Smooth muscle cell (in vitro differentiated cells): Measurements from ENCODE around the gene LACRT. TPM values are rescaled to one million over a fixed set of nuclear protein-coding genes. Genes with fewer than 3 reads are reported as not detected.

Experiments used
- DNase-seq: peaks from one replicate; lab custom pipeline; 2025; ENCODE audit not compliant: unreplicated experiment; lab: John Stamatoyannopoulos, UW
- H2AFZ ChIP-seq: fragments of 200-600 bp; sonication (generic); 2 replicates; pipeline ENCODE4 v1.6.0; 2016; ENCODE audit warnings: antibody characterized with exemption, low read depth, mild to moderate bottlenecking
- H3F3A ChIP-seq: fragments of 200-600 bp; sonication (generic); 2 replicates; pipeline ENCODE4 v1.6.0; 2017; ENCODE audit warnings: antibody characterized with exemption, low read depth
- H3K27ac ChIP-seq: fragments of 200-600 bp; sonication (generic); 2 replicates; pipeline ENCODE4 v1.5.1; 2016; ENCODE audit warnings: low read depth, mild to moderate bottlenecking
- H3K27me3 ChIP-seq: fragments of 200-600 bp; sonication (generic); 2 replicates; pipeline ENCODE4 v1.6.1; 2016; ENCODE audit warnings: low read depth, mild to moderate bottlenecking
- H3K36me3 ChIP-seq: fragments of 200-600 bp; sonication (generic); 2 replicates; pipeline ENCODE4 v1.5.1; 2016; ENCODE audit warnings: low read depth
- H3K4me1 ChIP-seq: fragments of 200-600 bp; sonication (generic); 2 replicates; pipeline ENCODE4 v1.5.1; 2016; ENCODE audit warnings: low read depth
- H3K4me2 ChIP-seq: fragments of 200-600 bp; sonication (generic); 2 replicates; pipeline ENCODE4 v1.6.0; 2016; ENCODE audit warnings: mild to moderate bottlenecking
- H3K4me3 ChIP-seq: fragments of 200-600 bp; sonication (generic); 2 replicates; pipeline ENCODE4 v1.5.1; 2016; ENCODE audit warnings: mild to moderate bottlenecking
- H3K79me2 ChIP-seq: fragments of 200-600 bp; sonication (generic); 2 replicates; pipeline ENCODE4 v1.6.0; 2016; ENCODE audit warnings: low read depth, mild to moderate bottlenecking
- H3K9ac ChIP-seq: fragments of 200-600 bp; sonication (generic); 2 replicates; pipeline ENCODE4 v1.6.0; 2016; ENCODE audit warnings: low read depth
- H3K9me3 ChIP-seq: fragments of 200-600 bp; sonication (generic); replicated peaks from 2 replicates; pipeline ENCODE4 v1.5.1; 2016; ENCODE audit warnings: low read depth
- H4K20me1 ChIP-seq: fragments of 200-600 bp; sonication (generic); 2 replicates; pipeline ENCODE4 v1.6.0; 2016; ENCODE audit warnings: low read depth
- WGBS: methylation state at CpG from one replicate; pipeline ENCODE4 v1.1.7; 2016; ENCODE audit warnings: low lambda C conversion rate; 5-methylcytosine and 5-hydroxymethylcytosine counted together
- polyA plus RNA-seq: library from polyadenylated mRNA; unstranded; fragments of >200 nt; fragmentation: Nextera tagmentation; extraction: Ambion mirVana; gene quantifications from 2 replicates; pipeline ENCODE4 v1.2.1, GENCODE V29; 2016
- total RNA-seq: library from RNA; depleted of rRNA; stranded (reverse); fragments of >200 nt; gene quantifications from 2 replicates; pipeline ENCODE4 v1.2.3, GENCODE V29; 2014
- TF ChIP-seq, protein P1 (sequence below): fragments of 200-600 bp; sonication (generic); IDR thresholded peaks from 2 replicates; pipeline ENCODE4 v1.5.1; 2017; ENCODE audit warnings: borderline replicate concordance, mild to moderate bottlenecking, antibody characterized with exemption; ENCODE audit not compliant: insufficient read depth, poor library complexity, severe bottlenecking

LACRT gene
- total and polyA plus RNA-seq, 2 experiments from 2014 or later: not detected

DNA sequence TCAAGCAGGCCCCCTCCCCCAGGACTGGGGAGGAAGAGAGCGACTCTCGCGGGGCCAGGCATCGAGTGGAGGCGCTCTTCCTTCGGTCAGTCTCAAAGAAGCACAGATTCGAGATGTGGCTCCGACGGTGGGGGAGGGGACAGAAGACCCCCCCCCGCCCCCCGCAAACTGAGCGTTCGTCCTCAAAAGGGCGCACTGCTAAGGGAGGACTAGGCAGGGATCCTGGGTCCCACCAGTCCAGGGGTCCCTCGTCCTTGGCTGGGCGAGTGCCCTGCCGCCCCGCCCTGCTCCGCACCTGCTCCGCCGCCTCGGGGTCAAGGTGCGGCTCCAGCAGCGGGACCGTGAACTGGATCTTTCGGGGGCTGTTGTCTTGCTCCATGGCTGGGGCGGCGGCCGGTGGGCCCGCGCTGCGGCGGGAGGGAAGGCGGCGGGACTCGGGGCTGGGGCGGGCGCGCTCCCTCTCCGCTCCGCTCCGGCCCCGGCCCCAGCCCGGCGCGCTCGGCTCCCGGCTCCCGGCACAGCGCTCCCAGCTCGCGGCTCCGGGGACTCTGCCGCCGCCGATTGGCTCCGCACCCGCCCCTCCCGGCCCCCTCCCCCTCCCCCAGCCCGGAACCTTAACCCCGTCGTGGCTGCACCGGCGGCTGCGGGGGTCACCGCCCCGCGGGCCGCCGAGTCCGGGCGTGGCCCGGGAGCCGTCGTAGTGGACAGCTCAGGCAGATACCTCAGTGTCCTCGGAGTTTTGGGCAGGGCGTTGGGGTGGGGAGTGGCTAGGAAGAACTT, 46.4 kb downstream of the LACRT start, which contains the start of gene PPP1R1A:
PPP1R1A (minus strand) TSS at position 550 of the 780 bp plus-strand sequence; CDS start at position 379, 171 bp downstream.
- Histone ChIP-seq H3K9ac (no peak within 1 kb of the TSS), H4K20me1 (no peaks in the 10 kb centered on the region), H3K36me3 (no peaks in the 10 kb centered on the region), H3K4me2 (peak within 1 kb of the TSS; percentile 87), H3F3A (no peaks in the 10 kb centered on the region), H3K79me2 (no peaks in the 10 kb centered on the region), H3K9me3 (no peaks in the 10 kb centered on the region), H3K4me1 (peaks cover 5% of the 10 kb centered on the region), H3K27ac (no peak within 1 kb of the TSS), H2AFZ (no peak within 1 kb of the TSS), H3K4me3 (peak within 1 kb of the TSS; percentile 46), H3K27me3 (peaks cover 70% of the 10 kb centered on the region)
- no peak for DNase-seq
- TF ChIP-seq, protein P1, sequence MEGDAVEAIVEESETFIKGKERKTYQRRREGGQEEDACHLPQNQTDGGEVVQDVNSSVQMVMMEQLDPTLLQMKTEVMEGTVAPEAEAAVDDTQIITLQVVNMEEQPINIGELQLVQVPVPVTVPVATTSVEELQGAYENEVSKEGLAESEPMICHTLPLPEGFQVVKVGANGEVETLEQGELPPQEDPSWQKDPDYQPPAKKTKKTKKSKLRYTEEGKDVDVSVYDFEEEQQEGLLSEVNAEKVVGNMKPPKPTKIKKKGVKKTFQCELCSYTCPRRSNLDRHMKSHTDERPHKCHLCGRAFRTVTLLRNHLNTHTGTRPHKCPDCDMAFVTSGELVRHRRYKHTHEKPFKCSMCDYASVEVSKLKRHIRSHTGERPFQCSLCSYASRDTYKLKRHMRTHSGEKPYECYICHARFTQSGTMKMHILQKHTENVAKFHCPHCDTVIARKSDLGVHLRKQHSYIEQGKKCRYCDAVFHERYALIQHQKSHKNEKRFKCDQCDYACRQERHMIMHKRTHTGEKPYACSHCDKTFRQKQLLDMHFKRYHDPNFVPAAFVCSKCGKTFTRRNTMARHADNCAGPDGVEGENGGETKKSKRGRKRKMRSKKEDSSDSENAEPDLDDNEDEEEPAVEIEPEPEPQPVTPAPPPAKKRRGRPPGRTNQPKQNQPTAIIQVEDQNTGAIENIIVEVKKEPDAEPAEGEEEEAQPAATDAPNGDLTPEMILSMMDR: no peak
- 3% methylated on average over 55 of the region's 77 CpGs for WGBS

DNA sequence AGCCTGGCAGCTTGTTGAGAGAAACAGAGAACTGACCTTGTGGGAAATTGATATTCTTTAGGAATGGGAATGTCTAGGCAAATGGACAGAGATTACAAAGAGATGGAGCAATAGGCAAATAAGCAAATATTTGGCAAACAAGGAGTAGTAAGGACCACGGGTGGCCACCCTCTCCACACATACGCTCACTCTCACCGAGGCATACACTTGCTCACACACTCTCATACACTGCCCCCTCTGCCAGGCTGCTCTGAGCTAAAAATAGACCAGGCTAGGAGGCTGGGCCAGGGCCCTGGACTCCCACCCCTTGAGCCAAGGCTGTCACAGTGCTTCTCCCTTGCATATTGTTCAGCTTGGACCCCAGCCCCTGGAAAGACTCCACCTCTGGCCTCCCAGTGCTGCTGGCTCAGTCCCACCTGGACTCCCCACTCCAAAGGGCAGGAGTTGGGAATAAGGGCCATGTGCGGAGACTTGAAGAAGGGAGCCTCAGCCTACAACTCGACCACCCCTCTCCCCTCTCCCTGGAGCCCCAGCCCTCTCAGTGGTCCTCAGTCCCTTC, 47.3 kb downstream of the LACRT start:
- peaks cover 71% of the 10 kb centered on the region for H3K27me3 ChIP-seq
- H2AFZ ChIP-seq: no peak overlapping the region
- no peaks in the 10 kb centered on the region for H3F3A ChIP-seq
- DNase-seq: no peak
- peak overlapping the region; percentile 46 for H3K4me3 ChIP-seq
- TF ChIP-seq, protein P1: no peak
- H3K79me2 ChIP-seq: no peaks in the 10 kb centered on the region
- H3K4me2 ChIP-seq: no peak overlapping the region
- no peak overlapping the region for H3K9ac ChIP-seq
- H3K36me3 ChIP-seq: no peaks in the 10 kb centered on the region
- H3K27ac ChIP-seq: no peak overlapping the region
- H3K4me1 ChIP-seq: peaks cover 5% of the 10 kb centered on the region
- WGBS: 55% methylated on average over 5 of the region's 5 CpGs
- no peaks in the 10 kb centered on the region for H4K20me1 ChIP-seq
- H3K9me3 ChIP-seq: no peaks in the 10 kb centered on the region

DNA sequence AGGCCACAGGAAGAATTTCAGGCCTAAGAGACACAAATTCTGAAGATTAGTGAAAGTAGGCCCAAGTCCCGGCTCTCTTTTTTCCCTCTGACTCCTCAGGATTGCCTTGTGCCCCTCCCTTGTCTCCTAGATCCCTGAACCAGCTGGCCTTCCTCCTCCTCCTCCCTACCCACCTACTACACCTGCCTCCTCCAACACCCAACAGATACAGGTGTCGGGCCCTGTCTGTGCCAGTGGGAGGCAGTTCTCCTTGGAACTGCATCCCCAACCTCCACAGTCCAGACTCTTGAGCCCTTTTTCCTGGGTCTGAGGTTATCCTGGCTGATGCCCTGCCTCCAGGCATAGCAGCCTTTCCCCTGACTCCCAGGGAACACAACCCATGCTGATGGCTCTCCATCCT, 48.1 kb downstream of the LACRT start:
- DNase-seq: no peak
- WGBS: 88% methylated on average over 2 of the region's 2 CpGs
- Histone ChIP-seq H3K27ac (no peak overlapping the region), H3K4me3 (no peak overlapping the region), H3K4me1 (peaks cover 5% of the 10 kb centered on the region), H3K27me3 (peaks cover 71% of the 10 kb centered on the region), H3F3A (no peaks in the 10 kb centered on the region), H2AFZ (no peak overlapping the region), H4K20me1 (no peaks in the 10 kb centered on the region), H3K79me2 (no peaks in the 10 kb centered on the region), H3K9ac (no peak overlapping the region), H3K4me2 (no peak overlapping the region), H3K36me3 (no peaks in the 10 kb centered on the region), H3K9me3 (no peaks in the 10 kb centered on the region)
- TF ChIP-seq, protein P1: no peak
